ENCODE results near the gene ANKDD1B. TPM values are rescaled to one million over a fixed set of nuclear protein-coding genes. Genes with fewer than 3 reads are reported as not detected.
A peak's percentile ranks its signal among the peaks of the same experiment; 100 is the strongest.
"Not testable (repeated sequence)": the region's sequence is repeated elsewhere in the genome, so short reads cannot be mapped to it uniquely, and the experiment has no call there.

Gene ANKDD1B
- total RNA-seq, 1 donor from 2014 or later: 0.68 TPM

GRCh38 chr5:75662061-75662460, 50.8 kb downstream of the ANKDD1B start:
- DNase-seq: no peak

DNA sequence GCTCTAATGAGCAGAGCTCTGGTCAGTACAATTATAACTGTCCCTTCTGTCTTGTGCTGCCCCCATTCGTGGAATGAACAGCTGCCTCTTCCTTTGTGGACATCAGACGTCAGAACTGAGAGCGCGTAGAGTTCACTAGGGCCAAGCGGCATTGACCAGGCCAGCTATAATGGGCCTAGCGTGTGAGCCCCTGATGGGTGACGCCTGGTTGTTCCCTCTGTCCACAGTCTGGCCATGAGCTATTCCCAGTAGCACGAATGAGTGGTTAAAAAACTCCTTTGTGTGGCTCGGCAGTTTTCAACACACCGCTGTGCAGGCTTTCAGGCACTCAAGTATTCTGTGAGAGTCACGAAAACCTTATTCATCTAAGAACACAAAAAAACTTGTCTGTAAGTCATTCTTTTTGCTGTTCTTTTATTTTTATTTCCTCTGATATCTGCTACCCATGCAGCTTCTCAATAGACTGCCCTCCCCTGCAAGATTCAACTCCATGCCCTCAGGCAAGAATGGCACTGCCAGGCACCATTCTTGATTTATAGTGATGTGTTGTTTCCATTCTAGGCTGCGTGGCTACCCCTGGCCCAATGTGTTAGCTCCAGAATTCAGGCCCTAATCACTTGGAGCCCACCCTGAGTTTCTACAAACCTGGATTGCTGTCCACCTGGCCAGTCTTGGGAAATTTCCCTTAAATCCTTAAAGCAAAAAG, 52.5 kb downstream of the ANKDD1B start:
- DNase-seq: no peak

- DNase-seq: no peak
These were observed 53.7 kb downstream of the ANKDD1B start for GRCh38 chr5:75664979-75665378.

DNA sequence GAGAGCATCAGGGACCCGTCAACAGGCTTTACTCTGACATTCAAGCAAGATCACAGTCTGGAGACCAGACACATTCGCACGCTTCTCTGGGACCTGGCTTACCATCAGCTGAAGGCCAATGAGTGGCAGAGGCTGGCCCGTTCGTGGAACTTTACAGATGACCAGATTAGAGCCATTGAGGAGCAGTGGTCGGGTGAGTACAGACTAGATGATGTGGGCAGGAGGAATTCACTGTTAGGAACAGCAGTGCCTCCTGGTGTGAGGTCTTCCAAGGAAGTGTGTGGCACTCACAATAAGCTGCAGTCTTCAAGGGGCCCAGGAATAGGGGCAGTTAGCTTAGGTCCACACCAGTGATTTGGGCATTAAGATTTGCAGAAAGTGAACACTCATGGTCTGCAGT, 55.5 kb downstream of the ANKDD1B start:
- DNase-seq: no peak

DNA sequence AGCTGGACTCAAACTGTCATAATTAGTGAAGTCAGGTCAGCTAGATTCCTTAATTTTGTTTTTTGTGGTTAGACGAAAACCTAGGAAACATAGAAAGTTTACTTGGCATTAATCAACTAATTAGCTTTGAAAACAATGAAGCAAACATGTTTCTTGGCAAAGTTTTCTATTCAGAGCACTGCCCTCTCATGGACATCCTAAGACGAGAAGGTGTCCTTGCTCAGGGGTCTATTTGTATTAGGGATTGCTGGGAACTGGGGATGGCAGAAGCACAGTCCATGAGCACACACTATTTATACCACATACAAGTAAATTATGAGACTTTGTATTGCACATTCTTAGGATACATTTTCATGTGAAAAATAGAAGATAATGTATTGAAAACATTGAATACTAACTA, 56.3 kb downstream of the ANKDD1B start:
- peak; percentile 46 for DNase-seq

DNA sequence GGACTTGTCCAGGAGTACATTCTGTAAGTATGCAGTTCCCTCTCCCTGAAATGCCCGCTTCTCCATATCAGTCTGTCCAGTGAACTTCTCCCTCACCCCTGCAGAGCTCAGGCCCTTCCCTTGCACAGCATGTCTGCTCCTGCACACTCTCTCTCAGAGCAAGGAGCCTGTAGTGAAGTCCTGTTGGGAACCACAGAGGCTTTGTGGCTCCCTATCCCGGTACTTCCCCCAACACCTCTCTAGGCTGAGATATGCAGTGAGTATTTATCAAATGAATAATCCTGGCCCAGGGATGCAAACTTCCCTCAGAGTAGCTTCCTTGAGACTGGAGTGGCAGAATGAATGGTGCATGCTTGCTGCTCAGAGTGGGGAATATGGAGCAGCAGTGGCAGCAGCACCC, 57.2 kb downstream of the ANKDD1B start:
- peak; percentile 24 for DNase-seq

DNA sequence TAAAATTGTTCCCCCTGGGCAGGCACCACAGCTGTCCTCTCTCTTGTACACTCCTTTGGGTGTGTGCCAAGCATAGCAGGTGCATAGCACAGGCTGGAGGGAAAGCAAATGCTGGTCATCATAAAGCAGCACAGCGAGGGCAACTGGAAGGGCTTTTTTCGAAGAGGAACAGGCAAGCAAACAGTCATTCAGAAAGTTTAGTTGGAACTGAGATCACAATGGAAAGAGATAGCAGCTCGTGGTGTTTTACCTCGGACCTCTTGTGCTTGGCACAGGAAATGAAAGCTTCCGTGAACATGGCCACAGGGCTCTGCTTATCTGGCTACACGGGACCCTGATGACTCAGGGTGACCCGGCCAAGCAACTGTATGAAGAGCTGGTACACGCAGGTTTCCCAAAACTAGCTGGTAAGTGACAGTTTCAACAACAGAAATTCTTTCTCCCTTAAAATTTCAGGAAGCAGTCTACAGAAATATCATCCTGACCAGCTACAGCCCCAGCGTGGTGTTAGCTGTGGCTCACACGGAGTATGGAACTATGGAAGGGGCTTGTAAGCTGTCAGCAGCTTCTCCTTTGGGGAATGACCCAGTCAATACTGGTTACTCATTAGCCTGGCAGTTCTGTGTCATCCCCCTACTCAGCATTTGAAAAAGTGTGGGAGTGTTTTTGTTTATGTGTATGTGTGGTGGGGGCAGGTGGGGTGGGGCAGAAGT, 57.9 kb downstream of the ANKDD1B start:
- peak; percentile 95 for DNase-seq

DNA sequence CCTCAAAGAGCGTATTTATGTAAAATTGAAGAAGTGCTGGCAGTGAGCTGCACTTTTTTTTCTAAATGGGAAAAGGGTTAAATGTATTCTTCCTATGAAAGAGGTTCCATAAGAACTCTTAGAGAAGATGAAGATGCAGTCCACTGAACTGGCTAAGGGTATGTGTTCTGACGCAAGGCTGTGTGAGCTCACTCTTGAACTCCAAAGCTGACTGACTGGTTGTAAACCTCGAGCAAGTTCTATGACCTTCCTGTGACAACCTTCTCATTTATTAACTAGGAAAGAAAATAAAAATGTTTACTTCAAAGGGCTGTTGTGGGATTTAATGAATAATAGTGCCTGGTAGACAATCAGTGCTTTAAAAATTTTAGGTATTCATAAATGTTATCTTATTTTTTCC, 59.3 kb downstream of the ANKDD1B start:
- no peak for DNase-seq

DNA sequence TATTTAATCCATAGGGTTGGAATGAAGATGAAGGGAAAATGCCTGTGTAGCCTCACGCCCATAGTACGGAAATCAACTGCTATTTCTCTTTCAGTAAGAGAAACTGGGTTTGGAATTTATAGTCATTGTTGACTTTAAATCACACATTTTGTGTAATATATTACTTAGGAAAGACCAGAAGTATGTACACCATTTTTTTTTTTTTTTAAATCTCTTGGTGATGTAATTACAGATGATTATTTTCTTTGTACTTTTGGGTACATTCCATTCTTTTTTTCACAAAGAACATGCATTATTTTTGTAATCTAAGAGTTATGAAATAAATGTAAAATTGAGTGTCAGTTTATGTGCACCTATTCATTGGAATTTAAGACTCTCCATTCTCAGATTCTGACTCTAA, 60.3 kb downstream of the ANKDD1B start:
- DNase-seq: no peak

- peak; percentile 27 for DNase-seq
These were observed 61.4 kb downstream of the ANKDD1B start for GRCh38 chr5:75672616-75673015.

DNA sequence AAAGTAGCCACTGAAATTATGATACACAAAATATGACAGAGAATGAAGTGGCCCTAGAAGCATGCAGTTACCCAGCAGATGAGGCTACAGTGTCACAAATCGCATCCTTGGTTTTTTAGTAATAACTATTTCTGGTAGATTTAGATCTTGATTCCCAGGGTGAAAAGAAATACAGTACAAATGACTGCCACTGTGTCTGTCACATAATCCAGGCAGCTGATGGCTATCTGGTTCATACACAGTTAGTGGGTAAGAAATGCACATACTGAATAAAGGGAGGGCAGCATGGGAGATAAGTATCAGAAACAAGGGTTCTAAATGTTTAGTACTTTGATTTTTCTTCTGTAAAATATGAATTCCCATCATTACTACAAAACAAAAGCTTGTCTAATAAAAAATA, 64.5 kb downstream of the ANKDD1B start:
- DNase-seq: no peak

DNA sequence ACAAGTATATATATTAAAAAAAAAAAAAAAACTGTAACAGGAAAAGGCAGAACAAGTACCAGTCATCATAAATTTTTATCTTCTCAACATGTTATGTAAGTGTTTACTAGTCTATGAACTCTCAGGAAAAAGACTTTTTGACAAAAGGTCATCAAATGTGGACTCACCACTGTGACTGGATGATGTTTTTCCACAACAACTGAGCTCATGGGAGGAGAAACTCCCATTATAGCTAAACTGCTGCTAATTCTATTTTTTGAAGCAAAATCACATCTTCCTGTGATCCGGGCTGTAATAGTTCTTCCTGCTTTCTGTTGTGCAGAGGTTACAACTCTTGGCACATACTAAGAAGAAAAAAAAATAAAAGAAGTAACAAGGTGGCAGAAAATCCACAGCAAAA, 66.4 kb downstream of the ANKDD1B start:
- peak; percentile 91 for DNase-seq

DNA sequence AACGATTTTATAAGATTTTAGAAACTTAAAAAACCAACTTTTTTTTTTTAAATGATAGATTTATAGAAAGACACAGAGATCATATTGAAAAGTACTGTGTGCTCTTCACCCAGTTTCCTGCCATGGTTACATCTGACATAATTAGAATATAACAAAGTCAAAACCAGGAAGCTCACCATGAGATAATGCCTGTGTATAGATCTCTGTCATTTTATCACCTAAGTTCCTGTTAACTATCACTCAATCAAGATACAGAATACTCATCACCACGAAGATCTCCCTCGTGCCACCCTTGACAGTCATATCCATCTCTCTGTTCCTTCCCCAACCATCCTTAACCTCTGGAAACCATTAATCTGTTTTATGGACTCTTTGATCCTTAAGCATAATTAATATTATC, 66.9 kb downstream of the ANKDD1B start:
- DNase-seq: peak; percentile 38

DNA sequence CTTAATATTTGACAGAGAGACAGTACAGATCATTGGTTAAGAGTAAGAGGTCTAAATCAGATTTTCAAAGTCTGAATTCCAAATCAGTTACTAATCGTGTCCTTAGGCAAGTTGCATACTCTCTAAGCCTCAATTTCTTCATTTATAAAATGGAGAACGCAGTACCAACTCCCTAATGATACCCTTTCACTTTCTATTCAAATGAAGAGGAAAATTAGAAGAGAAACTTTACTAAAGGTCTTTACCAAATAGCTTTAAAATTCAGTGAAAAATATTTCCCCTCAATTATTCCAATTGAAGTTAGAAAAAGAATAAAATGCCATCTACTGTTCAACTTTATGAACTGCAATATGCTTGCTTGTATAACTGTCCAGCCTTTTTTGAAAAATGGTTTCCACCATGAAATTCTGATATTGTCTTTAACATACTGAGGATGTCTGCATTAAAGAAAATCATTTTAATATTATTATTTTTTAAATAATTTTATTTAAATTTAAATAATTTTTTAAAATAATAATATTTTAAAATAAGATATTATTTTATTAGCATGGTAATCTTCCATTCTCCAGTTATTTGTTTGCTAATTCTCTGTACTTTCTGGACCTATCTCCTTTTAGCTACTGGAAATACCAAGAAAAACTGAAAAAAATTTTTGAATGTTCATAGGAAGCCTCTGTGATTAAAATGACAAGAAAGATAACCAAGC, 70.0 kb downstream of the ANKDD1B start:
- DNase-seq: peak; percentile 71

- no peak for DNase-seq
These were observed 73.9 kb downstream of the ANKDD1B start for GRCh38 chr5:75685141-75685540.

DNA sequence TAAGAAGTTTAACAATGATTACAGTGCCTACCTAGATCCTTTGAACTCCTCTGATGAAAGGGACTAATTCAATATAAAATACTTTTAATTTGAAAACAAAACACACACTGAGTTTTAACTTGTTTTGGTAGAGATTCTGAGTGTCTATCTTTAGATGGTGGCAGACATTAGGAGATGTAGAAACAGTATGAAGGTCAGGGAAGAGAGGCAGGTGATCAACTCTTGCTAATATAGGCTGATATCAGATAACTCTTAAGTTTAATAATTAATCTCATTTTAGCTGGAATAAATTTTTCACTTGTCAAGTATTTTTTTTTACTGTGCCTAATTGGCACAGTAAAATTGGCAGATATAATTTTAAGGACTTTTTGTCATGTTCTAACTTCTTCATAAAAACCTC, 75.2 kb downstream of the ANKDD1B start:
- no peak for DNase-seq

GRCh38 chr5:75690669-75691068, 79.4 kb downstream of the ANKDD1B start:
- DNase-seq: no peak

DNA sequence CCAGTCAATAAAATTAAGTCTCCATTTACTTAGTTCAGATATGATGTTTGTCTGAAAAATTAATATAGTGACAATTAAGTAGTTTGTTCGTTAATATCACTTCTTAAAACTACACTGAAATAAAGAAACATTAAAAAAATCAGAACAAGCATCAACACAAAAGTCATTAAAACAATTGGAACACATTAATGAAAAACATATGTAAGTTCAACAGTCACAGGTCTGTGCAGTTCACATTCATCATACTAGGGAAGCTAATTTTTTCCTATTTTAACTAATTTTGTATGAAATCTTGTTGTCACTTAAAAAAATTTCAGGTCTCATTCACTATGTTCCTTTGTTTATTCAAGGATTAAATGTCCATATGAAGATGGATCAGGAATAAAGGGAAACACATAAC, 83.5 kb downstream of the ANKDD1B start:
- no peak for DNase-seq

GRCh38 chr5:75695472-75696351, 84.5 kb downstream of the ANKDD1B start:
- not testable (repeated sequence) for DNase-seq

GRCh38 chr5:75701856-75702255, 90.6 kb downstream of the ANKDD1B start:
- no peak for DNase-seq

- no peak for DNase-seq
These were observed 94.8 kb downstream of the ANKDD1B start for GRCh38 chr5:75706016-75706415.

DNA sequence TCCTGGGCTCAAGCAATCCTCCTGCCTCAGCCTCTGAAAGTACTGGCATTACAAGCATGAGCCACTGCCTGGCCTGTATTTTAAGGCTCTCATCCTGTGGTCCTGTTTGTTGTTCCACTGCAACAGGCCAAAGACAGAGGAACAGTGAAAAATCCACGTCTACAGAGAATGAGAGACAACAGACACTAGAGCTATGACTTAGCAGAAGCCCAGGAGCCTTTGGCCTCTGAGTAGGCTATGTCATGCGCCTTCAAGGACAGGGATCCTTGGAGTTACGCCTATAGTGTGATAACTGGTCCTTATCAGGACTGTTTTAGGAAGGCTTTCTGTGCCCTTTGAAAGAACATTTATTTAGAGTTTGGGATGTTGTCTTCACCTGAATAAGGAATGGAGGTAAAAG, 95.5 kb downstream of the ANKDD1B start:
- no peak for DNase-seq
